ENCODE measurements around the gene MSX2.

MSX2 gene

DNA sequence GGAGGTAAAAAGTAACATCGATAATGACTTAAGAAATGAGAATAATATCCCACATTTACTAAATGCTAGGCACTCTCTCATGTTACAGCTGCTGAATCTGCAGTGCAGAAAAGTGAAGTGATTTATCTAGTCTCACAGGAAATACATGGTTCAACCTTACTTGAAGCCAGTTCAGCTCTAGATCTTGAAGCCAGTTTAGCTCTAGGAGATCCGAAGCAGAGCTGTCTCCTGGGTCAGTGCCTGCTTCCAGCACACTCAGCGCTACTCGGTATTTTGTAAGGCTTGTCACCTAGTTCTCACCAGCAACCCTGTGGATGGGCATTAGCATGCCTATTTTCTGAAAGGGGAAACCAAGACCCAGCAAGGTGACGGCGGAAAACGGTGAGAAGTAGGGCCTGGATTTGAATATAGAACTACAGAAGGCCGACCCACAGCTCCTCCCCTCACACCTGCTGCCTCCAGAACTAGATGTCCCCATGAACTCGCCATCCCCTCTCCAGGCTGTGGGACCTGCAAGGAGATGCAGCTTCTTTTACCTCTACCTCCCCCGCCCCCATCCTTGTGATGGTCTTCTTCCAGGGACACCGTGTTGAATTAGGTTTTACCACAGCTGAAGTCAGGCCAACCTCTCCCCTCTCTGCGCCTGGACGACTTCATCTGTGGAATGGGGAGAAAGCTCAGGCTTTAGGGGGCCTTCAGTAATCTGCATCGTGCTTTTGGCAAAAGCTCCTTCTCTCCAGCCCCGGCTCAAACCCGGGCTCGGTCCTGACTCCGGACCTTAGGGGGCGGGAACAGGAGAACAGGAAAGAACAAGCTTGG is 4.4 kb upstream of the MSX2 start:
- DNase-seq, result no peak

DNA sequence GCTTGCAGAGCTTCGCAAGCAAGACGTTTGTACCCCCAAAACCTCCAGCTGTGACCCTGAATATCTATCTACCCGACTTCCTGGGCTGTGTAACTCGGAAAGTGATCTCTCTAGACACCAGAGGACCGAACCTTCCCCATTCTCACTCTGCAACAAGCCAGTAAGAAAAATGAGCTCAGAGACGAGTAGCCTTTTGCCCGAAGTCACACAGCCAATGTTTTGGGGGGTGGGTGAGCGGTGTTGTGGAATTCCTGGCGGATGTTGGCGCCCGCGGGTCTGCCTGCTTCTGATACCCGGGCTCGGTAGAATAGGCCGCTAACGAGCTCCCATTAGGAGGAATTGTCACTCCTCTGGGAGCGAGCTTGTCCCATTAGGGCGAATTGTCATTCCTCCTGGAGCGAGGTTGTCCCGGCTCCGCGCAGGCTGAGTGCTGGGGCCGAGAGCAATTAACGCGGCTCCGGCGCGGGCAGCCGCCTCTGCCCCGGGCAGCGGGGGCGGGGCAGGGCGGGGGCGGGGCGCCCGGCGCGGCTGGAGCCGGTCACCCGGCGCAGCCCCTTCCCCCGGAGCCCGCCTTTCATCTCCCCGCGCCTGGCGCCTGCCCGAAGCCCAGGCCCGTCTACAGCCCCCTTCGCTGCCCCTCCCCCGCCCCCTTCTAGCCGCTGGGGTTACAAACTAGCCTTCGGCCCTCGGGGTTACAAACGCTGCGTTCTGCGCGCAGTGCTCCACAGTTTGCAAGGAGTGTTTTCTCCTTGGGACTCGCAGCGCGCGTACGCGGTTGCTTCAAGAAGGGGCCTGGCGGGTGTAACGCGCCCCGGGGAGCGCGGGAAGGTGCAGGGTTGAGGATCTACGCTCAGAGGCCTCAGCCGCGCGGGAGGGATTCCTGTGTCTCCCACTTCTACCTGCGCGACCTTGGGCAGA is 3.5 kb upstream of the MSX2 start:
- peak in 1 of 3 experiments; percentile 54 for DNase-seq

DNA sequence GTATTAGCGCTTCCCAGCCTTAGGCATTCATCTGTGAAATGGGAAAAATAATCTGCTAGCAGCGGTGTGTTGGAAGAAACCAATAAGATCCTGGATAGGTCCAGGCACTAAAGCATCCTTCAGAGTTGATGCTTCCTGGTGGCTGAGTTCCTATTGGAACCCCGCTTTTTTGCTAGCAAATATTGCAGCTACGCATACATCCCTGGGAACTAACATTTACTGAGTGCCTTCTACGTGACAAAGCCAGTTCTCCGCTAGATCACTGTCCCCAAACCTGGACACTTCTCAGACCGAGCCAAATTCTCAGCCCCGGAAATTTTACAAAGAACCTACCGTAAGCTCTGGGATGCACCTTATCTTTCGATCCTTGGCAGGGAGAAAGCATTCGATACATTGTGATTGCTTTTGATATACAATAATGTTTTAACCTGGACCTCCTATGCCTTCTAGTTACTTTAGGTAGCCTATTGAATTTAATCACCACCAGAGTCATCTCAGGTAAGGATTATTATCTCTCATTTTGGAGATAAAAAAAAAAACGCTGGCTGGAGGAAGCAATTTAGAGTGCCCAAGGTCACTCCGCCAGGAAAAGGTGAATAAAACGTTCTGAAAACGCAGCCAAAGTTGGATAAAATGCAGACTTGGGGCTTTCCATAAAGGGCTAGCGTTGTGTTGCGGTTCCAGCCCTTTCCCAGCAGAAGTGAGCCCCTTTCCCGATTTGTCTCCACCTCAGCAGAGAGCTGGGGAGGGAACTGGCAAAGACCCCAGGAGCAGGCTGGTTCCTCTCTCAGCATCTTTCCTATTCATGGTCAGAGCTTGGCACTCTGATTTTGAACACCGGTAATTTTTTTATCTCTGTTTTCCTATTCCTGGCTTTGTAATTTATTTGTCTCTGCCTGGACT is 2.6 kb upstream of the MSX2 start:
- no peak for DNase-seq

DNA sequence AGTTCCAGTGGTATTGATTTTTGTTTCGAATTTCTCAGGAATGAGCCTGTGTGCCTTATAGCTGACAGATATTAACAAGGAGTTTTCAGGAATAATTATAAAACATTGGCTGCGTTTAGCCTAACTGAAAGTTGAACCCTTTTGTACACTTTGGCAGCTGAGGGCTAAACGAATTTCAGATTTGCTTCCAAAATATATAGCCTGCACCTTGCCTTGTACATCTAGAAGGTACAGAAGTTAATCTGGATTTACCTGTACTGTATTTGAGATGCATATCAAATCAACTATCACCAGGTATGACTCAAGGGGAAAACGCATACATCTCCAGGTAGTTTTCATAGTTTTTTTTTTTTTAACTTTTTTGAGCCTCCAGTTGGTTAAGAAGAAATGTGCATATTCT is 1.9 kb upstream of the MSX2 start:
- no peak for DNase-seq

DNA sequence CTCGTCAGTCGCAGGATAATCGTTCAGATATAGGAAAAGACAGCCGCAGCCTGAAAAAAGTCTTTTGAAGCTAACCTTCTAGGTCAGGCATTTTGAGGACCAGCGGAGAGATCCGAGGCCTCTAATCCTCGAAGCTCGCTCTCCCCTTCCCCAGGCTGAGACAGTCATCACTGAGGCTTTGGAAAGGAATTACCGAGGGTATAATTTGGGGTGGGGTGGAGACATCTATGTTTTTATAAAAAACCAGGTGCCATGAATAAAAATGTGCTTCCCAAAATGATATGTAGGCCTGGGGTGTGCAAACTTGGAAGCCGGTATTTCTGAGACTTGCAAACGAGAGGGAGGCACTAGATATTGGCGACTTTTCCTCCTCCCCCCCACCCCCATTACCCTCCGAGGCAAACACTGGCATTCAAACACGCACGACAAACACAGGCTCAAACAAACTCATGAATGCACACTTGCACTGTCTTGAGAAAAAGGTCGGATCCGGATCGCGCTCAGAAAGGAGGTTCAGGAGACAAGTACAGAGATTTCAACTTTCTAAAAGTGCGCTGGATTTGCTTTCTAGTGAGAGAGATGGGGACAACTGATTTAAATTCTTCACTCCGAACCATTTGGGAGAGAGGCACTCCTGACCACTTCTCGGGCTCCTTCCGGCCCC is 935 bp upstream of the MSX2 start:
- DNase-seq, result no peak

DNA sequence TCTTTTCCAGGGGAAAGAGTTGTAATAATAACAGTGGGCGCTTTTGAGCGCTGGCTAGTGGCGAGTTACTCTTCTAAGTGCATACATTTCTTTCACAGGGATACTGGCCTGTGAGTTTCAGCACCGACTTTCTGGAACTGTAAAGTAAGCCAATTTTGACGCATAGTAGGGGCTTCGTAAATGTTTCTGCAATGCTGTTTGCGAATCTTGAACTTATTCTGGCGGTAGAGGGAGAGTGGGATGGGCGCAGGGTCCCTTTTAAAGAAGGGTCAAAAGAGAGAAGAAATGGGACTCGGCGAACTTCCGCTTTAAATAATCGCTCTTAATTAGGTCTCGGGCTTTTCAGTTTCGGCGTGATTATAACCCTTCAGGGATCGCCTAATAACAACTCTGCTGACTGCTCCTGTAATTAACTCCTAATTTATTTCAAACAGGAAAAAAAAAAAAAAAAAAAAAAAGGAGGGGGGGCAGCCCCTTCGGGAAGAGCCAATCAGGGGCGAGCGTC is 351 bp upstream of the MSX2 start:
- DNase-seq, result no peak

DNA sequence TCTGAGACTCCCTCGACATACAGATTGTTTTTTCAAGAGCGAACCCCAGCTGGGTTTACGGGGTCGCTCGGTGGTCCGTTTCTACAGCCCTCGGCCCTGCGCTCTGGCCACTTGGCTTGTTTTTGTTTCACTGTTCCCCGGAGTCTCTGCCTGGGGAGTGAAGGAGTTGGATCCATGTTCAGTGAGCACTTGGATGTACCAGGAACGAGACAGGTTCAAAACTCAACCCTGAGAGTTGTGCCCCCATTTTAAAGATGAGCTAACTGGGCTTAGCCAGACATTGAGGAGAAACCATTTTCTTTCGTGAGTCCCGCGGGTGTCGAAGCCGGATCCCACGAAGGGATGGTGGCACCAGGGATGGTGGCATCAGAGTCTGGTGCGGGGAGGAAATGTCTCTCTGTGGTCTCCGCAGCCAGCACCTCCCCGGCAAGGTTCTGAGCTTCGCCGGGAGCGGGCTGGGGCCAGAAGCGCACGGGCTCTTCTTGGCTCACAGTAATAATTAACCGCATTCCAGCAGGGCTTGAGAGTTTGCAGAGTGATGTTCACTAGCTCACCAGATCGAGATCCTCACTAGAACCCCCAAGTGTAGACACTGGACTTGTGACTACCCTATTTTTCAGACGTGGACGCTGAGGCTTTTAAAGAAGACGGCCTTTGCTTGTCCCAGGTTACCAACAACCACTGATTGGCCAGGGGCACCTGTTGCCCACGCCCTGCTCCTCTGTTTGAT is 1.0 kb downstream of the MSX2 start:
- DNase-seq, result no peak

DNA sequence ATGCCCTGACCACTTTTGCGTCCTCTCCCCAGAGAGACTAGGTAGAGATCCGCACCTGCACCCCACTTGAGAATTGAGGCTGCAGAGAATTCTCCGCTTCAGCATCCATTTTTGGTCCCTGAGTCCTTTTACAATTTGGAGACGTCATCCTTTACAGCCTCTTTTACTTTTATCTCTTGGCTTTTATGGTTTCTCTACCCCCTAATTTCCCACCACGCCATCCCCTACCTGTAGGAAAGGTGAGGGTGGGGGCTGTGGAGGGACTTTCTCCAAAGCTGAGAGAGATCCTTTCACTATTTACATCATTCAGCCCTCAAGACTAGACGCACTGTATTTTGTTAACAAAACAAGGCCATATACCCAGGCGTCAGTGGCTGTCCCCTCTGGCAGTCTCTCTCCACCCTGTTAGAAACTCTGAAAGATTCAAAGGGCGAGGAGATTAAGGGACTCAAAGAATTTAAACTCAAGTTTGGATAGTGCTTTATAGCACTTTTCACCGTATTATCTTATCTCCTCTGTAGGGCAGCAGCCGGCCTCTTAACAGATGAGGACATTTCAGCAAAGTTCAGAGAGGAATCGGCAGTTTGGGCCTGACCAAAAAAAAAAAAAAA is 1.7 kb downstream of the MSX2 start:
- no peak for DNase-seq

DNA sequence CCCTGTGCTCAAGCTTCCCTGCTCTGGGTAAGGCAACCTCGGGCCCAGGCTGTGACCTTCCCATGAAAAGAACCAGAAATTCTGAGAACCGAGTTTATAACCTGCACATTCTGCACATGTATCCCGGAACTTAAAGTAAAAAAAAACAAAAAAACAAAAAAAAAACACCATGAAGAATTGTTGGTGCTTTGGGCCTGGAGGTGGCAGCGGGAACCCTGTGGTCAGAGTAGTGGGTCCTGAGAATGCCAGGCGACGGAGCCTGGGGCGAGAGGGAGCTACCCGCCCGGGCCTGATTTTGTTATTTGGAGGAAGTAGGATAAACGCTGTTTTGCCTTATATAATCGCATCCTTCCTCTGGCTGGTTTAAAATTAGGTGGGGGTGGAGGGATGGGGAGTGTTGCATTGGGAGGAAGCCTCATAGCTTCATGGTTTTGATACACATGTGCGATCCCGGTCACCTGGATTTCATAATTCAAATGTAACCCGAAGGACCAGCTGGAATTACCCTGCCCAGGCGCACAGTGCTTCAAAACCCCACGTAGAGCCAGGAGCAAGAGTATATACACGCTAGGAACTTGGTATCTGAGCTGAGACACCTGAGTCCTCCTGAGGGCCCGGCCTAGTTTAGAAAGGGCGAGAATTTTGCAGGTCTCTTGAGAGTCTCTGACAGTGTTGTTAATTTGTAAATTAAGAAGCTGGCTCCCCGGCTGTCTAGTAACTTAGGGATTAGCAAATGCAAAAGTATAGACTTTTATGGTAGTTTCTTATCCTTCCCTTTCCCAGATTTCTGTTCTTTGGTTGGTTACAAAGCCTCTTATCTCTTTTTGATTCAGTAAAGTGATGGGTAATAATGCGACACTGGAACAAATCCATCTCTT is 2.8 kb downstream of the MSX2 start:
- DNase-seq, result no peak

DNA sequence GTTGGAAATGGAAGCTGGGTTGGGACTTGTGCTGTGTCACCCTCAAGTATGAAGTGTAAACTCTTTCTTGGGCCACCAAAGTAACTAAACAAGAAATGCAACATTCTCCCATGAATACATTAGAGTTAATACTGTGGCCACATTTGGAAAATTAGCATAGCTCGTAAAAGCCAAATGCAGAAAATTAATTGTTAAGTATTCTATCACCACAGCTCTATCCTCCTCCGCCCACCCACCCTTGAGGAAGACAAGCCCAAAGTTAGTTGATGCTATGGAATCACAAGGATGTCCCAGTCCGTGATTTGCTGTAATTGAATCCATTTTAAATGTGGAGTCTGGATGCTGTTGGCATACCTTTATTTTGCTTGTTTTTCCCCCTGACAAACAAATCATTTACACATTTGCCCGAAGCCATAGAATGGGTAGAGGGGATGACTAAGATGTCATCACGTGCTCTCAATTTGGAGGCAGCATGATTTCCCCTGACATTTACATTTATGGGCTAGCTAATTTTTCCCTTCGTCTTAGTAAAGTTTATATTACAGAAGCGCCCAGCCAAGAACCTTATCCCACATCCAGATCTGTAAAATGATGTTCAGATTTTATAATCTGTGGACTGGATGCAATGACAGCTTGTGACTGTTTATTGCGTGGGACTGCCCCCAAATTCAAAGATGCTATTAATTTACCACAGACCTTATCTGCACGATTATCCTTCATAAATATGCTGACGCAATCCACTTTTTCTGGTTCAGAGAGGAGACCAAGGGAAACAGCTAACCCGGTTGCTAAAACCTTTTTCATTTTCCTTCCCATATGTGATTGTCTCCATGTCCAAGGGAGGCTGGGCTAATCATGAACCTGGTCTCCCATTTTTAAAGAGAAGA is 3.7 kb downstream of the MSX2 start:
- DNase-seq, result no peak

DNA sequence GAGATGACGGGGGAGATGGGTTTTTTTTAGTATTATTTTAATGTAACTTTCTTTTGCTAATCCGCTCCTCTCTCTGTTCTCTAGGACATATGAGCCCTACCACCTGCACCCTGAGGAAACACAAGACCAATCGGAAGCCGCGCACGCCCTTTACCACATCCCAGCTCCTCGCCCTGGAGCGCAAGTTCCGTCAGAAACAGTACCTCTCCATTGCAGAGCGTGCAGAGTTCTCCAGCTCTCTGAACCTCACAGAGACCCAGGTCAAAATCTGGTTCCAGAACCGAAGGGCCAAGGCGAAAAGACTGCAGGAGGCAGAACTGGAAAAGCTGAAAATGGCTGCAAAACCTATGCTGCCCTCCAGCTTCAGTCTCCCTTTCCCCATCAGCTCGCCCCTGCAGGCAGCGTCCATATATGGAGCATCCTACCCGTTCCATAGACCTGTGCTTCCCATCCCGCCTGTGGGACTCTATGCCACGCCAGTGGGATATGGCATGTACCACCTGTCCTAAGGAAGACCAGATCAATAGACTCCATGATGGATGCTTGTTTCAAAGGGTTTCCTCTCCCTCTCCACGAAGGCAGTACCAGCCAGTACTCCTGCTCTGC is 4.8 kb downstream of the MSX2 start:
- no peak for DNase-seq

DNA sequence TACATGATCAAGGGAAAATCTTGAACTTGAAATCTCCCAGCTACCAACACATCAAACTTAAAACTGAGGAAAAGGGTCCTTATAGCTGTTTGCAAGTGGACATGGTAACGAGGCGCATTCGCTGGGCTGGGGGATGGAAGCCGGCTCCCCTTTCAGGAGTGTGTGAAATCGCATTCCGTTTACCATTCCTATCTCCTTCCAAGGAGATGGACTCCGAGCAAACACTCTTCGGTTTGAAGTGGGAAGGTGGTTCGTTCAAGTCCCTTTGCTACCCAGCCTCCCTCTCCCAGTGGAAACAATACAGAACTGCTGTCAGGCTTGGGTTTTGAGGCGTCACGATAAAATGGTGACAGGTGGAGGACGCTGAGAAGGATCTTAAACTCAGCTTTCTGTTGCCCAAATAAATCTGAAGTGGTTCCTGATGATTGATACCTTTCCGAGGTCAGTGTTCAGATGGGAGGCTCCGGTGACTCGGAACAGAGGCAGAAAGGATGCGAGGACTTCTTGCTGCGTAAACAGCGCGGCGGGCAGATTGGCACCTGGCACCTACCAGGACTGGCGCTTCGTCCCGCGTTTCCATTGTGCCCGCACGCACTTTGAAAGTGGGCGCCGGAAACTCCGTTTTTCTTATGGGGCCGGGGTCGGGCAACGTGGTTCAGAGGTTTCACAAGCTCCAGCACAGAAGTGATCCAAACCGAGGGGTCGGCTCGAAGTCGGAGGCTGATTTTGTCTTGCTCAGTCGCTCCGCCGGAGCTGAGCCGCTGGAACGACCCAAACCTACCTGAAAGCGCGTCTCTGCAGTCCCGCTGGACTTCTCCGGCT is 7.0 kb downstream of the MSX2 start:
- peak in 1 of 3 experiments; percentile 85 for DNase-seq

DNA sequence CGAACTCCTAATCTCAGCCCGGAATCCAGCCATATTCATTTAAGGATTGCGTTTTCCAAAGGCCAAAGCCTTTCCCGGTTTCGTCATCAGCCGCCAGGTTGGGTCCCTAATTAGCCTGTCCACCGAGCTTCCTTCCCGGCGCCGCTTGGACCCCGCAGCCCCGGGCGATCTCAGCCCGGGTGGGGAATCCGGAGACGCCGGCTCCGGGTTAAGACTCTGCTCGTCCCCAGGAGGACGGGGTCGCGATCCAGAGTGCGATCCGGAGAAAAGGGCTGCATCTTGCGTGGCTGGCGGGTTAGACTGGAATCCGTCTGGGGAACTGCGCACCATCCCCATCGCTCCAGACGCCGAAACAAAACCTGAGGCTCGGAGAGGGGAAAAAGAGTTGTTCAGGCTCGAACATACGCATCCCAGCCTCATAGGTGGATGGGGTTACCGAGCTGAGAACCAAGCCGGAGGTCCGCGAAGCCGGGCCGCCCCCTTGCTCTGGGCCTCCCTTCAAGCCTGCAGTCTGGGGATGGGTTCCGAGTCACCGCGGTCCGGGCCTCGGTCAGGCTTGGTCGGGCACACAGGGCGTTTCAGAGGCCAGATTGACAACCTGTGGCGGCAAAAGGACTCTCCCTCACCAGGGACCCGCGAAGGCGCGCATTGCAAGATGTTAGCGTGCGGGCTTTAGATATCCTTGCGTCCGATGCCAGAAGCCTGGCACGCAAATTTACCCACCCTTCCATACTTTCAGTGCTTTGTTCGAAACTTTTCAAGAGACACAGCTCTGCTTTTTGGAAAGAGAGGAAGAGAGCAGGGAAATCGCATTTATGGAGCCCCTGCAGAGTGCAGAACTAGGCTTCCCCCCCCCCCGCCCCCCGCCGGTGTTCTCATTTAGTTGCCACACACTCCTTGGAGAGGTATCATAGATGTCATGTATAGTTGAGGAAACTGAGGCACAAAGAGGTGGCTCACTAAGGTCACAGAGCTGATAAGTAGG is 7.9 kb downstream of the MSX2 start:
- DNase-seq, result no peak

DNA sequence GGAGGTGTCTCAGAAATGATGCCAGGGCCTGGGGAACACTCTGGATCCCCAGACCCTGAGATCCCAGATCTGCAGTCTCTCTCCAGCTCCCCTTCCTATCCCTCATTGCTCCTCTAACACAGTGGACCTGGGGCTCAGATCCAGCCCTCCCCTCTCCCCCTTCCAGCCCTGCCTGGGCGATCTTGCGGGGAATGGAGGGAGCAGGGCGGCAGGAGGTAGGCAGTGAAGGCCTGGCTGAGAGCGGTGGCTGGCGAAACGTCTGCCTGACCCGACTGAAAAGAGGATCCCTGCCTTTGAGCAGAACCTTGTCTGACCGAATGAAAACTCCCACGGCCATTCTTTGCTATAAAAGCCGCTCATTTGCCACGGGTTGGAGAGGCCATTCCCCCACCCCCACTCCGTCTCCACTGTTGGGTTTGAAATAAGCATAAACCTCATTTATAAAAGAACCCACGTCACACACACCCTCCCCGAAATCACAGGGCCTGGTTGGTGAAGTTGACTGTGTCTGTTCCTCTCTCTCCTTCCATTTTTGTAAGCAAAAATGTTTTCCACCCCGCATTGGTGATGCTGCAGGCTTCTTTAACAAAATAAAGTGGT is 8.8 kb downstream of the MSX2 start:
- DNase-seq, result no peak

DNA sequence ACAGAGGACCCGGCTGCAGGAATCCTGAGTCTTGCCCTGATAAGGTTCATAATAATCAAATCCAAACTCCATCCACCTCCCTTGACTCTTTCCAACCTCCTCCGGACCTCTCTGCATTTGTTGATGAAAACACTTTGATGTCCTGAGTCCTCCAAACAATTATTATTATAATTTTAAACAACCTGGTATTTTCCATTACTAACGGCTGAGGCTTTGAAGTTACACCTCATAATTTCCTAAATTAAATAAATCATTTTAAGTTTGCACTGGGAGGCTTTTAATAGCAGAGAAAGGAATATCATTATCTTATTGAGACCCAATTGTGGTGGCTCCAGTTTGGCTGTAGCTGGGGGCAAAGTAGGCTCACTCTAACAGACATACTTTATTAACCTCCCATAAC is 9.5 kb downstream of the MSX2 start:
- DNase-seq, result peak in 1 of 3 experiments; percentile 38
